RWPE2 (cell line): ENCODE data around the gene LYST.
"Not testable (repeated sequence)": the region's sequence is repeated elsewhere in the genome, so short reads cannot be mapped to it uniquely, and the experiment has no call there.

Experiments
- ATAC-seq: fragments of 200-7000 bp; cut with Tn5 transposase; 3 replicates; pipeline ENCODE4 v1.9.1; 2021; ENCODE audit warnings: low read depth
- DNase-seq: peaks from one replicate; pipeline ENCODE4 v3.0.0-alpha.2; 2020; ENCODE audit warnings: low spot score
- H3K27ac ChIP-seq: fragments of 450-650 bp; 2 replicates; pipeline ENCODE4 v1.5.1; 2017; ENCODE audit warnings: mild to moderate bottlenecking; ENCODE audit not compliant: poor library complexity, severe bottlenecking
- H3K27me3 ChIP-seq: fragments of 250-450 bp; sonication (Bioruptor Pico); 2 replicates; pipeline ENCODE4 v1.5.1; 2021; ENCODE audit warnings: mild to moderate bottlenecking, moderate library complexity; ENCODE audit not compliant: insufficient read depth, poor library complexity, severe bottlenecking
- H3K36me3 ChIP-seq: fragments of 250-450 bp; sonication (Bioruptor Pico); 2 replicates; pipeline ENCODE4 v1.5.1; 2020; ENCODE audit warnings: low read depth, mild to moderate bottlenecking, moderate library complexity
- H3K4me1 ChIP-seq: fragments of 250-450 bp; sonication (Bioruptor Pico); 2 replicates; pipeline ENCODE4 v1.5.1; 2021; ENCODE audit warnings: mild to moderate bottlenecking, moderate library complexity; ENCODE audit not compliant: insufficient read depth, poor library complexity, severe bottlenecking
- H3K4me3 ChIP-seq: fragments of 250-450 bp; sonication (Bioruptor Pico); 2 replicates; pipeline ENCODE4 v1.5.1; 2021; ENCODE audit warnings: mild to moderate bottlenecking, moderate library complexity; ENCODE audit not compliant: severe bottlenecking
- H3K9me3 ChIP-seq: fragments of 250-450 bp; sonication (Bioruptor Pico); 2 replicates; pipeline ENCODE4 v1.5.1; 2021; ENCODE audit warnings: mild to moderate bottlenecking, moderate library complexity; ENCODE audit not compliant: severe bottlenecking
- TF ChIP-seq, protein P1 (sequence below): fragments of 450-650 bp; IDR thresholded peaks from one replicate; pipeline ENCODE4 v1.5.1; 2017; ENCODE audit warnings: mild to moderate bottlenecking, moderate library complexity; ENCODE audit not compliant: poor library complexity, severe bottlenecking

LYST gene

DNA sequence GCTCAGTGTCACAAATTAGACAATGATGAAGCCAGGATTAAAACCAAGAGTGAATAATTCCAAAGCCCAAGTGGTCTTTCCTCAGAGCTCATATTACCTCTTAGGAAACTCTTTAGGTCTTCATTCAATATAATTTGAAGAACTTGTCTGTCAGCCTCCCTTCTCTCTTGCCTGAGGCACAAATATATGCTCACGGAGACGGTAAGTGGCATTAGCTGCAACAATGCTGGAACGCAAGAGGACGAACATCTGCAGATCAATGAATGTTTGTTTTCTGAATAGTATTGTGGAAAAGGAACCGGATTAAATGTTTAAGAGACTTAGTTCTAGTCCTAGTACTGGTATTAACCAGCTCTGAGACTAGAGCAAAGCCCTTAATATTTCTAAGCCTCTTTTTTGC lies 39.7 kb upstream of the LYST start:
- Histone ChIP-seq H3K4me3 (no peak overlapping the region), H3K27ac (no peak overlapping the region), H3K27me3 (no peaks in the 10 kb centered on the region), H3K9me3 (no peaks in the 10 kb centered on the region), H3K36me3 (no peaks in the 10 kb centered on the region), H3K4me1 (peaks cover 53% of the 10 kb centered on the region)
- no peak for ATAC-seq
- no peak for DNase-seq
- TF ChIP-seq, protein P1, sequence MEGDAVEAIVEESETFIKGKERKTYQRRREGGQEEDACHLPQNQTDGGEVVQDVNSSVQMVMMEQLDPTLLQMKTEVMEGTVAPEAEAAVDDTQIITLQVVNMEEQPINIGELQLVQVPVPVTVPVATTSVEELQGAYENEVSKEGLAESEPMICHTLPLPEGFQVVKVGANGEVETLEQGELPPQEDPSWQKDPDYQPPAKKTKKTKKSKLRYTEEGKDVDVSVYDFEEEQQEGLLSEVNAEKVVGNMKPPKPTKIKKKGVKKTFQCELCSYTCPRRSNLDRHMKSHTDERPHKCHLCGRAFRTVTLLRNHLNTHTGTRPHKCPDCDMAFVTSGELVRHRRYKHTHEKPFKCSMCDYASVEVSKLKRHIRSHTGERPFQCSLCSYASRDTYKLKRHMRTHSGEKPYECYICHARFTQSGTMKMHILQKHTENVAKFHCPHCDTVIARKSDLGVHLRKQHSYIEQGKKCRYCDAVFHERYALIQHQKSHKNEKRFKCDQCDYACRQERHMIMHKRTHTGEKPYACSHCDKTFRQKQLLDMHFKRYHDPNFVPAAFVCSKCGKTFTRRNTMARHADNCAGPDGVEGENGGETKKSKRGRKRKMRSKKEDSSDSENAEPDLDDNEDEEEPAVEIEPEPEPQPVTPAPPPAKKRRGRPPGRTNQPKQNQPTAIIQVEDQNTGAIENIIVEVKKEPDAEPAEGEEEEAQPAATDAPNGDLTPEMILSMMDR, result no peak

DNA sequence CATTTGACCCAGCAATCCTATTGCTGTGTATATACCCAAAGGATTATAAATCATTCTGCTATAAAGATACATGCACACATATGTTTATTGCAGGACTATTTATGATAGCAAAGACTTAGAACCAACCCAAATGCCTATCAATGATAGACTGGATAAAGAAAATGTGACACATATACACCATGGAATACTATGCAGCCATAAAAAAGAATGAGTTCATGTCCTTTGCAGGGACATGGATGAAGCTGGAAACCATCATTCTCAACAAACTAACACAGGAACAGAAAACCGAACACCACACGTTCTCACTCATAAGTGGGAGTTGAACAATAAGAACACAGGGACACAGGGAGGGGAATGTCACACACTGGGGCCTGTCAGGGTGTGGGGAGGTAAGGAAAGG lies 37.1 kb upstream of the LYST start:
- not testable (repeated sequence) for H3K36me3 ChIP-seq, DNase-seq, H3K27me3 ChIP-seq, H3K4me3 ChIP-seq, H3K9me3 ChIP-seq, ATAC-seq
- Histone ChIP-seq H3K27ac (peak overlapping the region; percentile 75), H3K4me1 (peaks cover 31% of the 10 kb centered on the region)

DNA sequence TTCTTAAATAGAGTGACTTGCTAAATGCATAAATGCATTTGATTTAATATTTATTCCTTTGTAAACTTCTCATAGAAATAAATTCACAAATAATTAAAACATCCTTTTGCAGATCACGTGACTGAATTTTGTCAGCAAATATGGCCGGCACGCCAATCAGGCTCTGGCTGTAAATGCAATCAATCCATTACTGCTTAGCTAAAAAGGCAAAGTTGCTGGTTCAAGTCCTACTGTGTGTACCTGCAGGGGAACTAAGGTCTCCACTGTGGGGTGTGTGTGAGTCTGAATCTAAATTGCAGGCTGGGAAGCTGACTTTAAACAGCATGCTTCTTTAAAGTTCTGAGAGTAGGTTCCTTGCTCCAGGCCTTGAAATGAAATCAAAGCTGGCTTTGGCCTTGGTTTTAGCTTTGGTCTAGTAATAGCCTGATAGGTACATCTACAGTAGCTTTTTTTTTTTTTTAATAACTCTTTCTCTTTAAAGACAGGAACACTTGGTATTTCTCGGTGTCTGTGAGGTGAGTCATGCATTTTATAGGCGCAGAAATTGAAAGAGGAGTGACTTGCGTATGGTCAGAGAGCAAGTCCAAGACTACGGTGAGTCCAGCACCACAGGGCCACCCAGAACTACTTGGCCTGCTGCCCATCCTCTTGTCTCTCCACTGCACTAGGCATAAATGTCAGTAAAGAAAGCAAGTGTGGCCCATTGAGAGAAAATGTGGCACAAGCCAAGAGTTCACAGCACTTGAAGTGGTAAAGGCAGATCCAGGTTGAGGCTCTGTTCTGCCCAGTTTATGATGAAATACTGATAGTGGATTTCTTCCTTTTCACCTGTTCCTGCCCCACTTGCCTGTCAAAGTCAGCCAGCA lies 36.2 kb upstream of the LYST start:
- Histone ChIP-seq H3K4me3 (no peak overlapping the region), H3K27me3 (no peaks in the 10 kb centered on the region), H3K27ac (peak overlapping the region; percentile 75), H3K36me3 (no peaks in the 10 kb centered on the region), H3K9me3 (no peaks in the 10 kb centered on the region), H3K4me1 (peaks cover 23% of the 10 kb centered on the region)
- no peak for DNase-seq
- TF ChIP-seq, protein P1, result no peak
- ATAC-seq, result peak; percentile 94

DNA sequence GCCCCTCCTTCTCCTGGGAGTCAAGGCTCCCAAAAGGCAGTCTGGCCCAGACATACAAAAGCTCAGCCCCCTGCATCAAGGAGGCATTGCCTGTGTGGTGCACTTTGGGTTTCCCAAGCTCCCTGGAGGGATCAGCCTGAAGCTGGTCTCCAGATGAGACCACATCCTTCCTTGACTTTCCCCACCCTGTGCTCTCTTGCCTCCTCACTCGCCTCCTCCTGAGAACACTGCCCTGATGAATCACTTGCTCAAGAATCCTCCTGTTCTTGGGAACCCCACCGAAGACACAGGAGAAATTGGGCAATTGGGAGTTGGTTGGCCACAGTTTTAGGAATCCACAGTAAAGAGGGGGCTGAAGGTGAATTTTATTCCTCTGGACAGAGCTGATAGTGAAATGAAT lies 34.8 kb upstream of the LYST start:
- ATAC-seq (peak; percentile 70; the same call in 2 of the 3 replicates), DNase-seq (no peak)
- H3K27ac ChIP-seq, result peak overlapping the region; percentile 75
- TF ChIP-seq, protein P1, result no peak
- H3K4me1 ChIP-seq, result peaks cover 23% of the 10 kb centered on the region
- H3K27me3 ChIP-seq, result no peaks in the 10 kb centered on the region
- no peaks in the 10 kb centered on the region for H3K36me3 ChIP-seq
- H3K9me3 ChIP-seq, result no peaks in the 10 kb centered on the region
- no peak overlapping the region for H3K4me3 ChIP-seq

DNA sequence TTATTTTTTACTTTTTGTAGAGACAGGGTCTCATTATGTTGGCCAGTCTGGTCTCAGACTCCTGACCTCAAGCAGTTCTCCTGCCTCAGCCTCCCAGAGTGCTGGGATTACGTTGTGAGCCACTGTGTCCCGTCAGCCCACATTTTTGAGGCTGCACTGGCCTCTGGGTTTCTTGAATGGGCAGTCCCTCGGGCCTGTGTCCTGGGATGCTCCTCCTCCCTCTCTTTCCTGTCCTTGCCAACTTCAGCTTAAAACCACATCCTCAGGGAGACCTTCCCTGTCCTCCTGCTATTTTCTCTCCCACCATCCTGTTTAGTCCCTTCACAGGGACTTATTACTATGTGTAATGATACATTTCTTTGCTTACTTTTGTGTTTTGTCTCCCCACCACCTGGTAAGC lies 31.4 kb upstream of the LYST start:
- no peak for DNase-seq

More for the DNA sequence above, 31.4 kb upstream of the LYST start:
- no peak overlapping the region for H3K27ac ChIP-seq
- no peaks in the 10 kb centered on the region for H3K9me3 ChIP-seq
- H3K27me3 ChIP-seq, result no peaks in the 10 kb centered on the region
- TF ChIP-seq, protein P1, result no peak
- H3K4me1 ChIP-seq, result peaks cover 17% of the 10 kb centered on the region
- H3K36me3 ChIP-seq, result no peaks in the 10 kb centered on the region
- no peak overlapping the region for H3K4me3 ChIP-seq
- ATAC-seq, result no peak
